IPS-18a (cell line): ENCODE results near the gene IRAK2.

Source experiments
- H3K27ac ChIP-seq: one replicate; pipeline ENCODE4 v1.5.1; 2013; ENCODE audit warnings: low read length
- H3K27me3 ChIP-seq: one replicate; pipeline ENCODE4 v1.6.1; 2013; ENCODE audit warnings: mild to moderate bottlenecking, low read length; ENCODE audit not compliant: control insufficient read depth, insufficient read depth
- H3K36me3 ChIP-seq: one replicate; pipeline ENCODE4 v1.6.1; 2013; ENCODE audit warnings: low read depth, low read length; ENCODE audit not compliant: control insufficient read depth
- H3K4me1 ChIP-seq: one replicate; pipeline ENCODE4 v1.6.1; 2013; ENCODE audit warnings: low read depth, low read length; ENCODE audit not compliant: control insufficient read depth
- H3K4me3 ChIP-seq: one replicate; pipeline ENCODE4 v1.5.1; 2013; ENCODE audit warnings: low read length
- H3K9ac ChIP-seq: one replicate; pipeline ENCODE4 v1.6.1; 2013; ENCODE audit warnings: mild to moderate bottlenecking, low read length, moderate library complexity
- H3K9me3 ChIP-seq: one replicate; pipeline ENCODE4 v1.6.1; 2013; ENCODE audit warnings: low read depth, low read length; ENCODE audit not compliant: control insufficient read depth

Gene IRAK2

DNA sequence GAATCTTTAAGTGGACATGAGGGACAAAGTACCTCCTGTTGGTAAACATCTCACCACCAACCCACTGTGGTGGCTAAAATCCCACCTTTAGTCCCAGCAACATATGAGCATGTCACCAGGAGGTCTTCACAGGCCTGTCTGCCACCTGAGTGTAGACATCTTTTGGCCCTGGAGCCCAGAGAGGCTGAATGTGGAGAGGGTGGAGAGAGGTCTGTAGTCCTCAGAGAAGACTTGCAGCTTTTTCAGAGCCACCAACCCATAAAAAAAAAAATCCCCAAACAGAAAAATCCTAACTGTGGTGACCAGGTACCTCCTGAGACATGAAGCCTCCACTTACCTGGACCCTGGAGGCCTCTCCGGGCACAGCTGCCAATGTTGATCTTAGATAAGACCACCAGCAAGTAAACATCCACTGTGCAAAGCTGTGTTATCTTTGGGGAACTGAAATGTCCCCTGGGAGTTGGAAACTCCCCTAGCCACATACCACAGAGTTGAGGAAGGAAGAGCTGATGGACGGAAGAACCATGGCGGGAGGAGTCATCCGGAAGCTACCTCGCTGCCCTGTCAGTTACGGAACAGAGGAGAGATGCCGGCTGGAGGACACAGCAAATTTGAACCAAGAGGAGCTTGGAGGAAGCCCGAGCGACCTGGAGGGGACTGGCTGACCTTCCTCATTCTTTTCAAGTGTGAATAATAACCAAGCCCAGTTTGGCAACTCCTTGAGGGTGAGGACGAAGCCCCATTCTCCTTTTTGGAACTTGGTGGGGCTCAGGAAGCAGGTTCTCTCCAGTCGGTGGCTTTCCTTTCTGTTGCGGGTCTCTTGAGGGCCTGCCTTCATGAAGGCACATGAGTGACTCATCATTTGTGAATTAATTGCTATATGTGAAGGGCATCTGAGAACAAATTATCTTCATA lies 128.0 kb downstream of the IRAK2 start, which contains the start of gene GHRL:
TSS of gene GHRL (minus strand) at position 443 of the 915 bp plus-strand sequence. CDS start 2,767 bp downstream, outside the sequence.
- H3K36me3 ChIP-seq, result peaks cover 3% of the 10 kb centered on the region
- no peaks in the 10 kb centered on the region for H3K4me1 ChIP-seq
- H3K27ac ChIP-seq, result no peak within 1 kb of the TSS
- no peaks in the 10 kb centered on the region for H3K27me3 ChIP-seq
- no peak within 1 kb of the TSS for H3K9ac ChIP-seq
- no peak within 1 kb of the TSS for H3K4me3 ChIP-seq
- no peaks in the 10 kb centered on the region for H3K9me3 ChIP-seq
